Heart left ventricle (tissue), 13 donors: ENCODE results near the gene MAGI2.

Source experiments
- CTCF ChIP-seq, 12 donors: fragments of 200-600 bp; sonication (generic) in 4 of 12; IDR thresholded peaks; one replicate each; pipeline versions ENCODE4 v1.5.0 to v1.8.0; 2018 to 2022; ENCODE audit warnings: antibody characterized with exemption in 12 of 12, mild to moderate bottlenecking in 5 of 12
- POLR2A ChIP-seq, 2 donors: fragments of 450-650 bp; IDR thresholded peaks; one replicate each; pipeline ENCODE4 v1.6.1; 2017; ENCODE audit warnings: antibody characterized with exemption in 2 of 2, mild to moderate bottlenecking in 2 of 2, moderate library complexity in 2 of 2
- donor health status: ischemic (EF 13 %, LVEDD 7.1; RV severe dilation, severe dysfunction).
- donor health status: DM: no; HTN: yes; CAD: no.
- donor health status: DM: no; HTN: no; CAD: no.
- donor health status: ischemic (EF 25% LVEDD 6.9; RV normal size, moderate dysfunction).
- donor health status: ischemic (EF 25% LVEDD 5.7; RV mildly dilated, moderate dysfunction).
- donor health status: ischemic (EF 35%, LVEDD 5.7; RV mildly dilated, moderate dysfunction).
- donor health status: nonischemic (EF 11% LVEDD 7.7; RV severe dilation, severe dysfunction).
- donor health status: DM: yes; HTN: yes; CAD: no.
- donor health status: PGD.
- donor health status: ischemic (EF 29% LVEDD 5.4; RV normal size, mild dysfunction).
- donor health status: nonischemic (EF 23%, LVEDD 6.1; RV moderate dilation, normal function).

GRCh38 chr7:77982926-77983550, 1470.4 kb downstream of the MAGI2 start:
- TF ChIP-seq CTCF (IDR thresholded peaks at IDR 0.05) = no peak
- no peak for TF ChIP-seq POLR2A (IDR thresholded peaks at IDR 0.05)
